DMS 273 treated with DMSO at 0.1 percent for 48 hours (cell line): Measurements from ENCODE around the gene OTOF.

Source experiments
- DNase-seq: peaks from one replicate; lab custom pipeline; 2025; lab: John Stamatoyannopoulos, UW

The OTOF gene

DNA sequence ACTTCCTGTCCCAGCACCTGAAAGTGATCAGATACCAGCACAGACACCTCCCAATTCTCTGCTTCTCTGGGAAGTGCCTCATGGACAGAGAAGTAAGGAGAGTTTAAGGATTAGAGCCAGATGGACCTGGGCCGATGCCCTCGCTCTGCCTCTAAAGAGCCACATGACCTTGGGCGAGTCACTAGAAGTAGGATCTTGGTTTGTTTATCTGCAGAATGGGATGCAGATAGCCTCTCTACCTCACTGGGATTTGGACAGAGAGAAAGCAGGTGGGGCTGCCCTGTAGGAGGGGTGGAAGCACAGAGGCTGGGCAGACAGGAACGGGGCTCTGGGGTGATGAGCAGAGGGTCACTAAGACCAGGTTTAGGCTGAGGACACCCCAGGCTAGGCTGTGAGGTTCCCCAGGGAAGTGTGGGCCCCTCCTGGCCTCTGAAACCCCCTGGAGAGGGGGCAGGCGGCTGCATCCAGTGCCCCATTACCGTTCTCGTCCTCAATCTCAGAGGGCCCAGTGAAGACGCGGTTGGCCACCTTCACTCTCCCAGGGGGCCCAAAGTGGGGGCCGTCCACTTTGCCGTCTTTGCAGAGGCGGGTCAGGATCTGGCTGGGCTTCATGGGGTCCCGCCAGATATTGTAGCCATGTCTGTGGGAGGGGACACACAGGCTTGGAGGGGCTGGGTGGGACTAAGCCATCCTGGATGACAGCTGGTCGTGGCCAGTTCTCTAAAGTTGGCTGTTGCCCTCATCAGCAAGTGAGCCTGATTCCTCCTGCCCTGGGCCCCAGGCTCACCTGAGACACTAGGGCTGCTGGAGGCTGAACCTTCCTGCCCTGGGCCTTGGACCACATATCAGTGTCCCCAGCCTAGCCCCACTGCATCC lies 13.3 kb downstream of the OTOF start:
- no peak for DNase-seq

DNA sequence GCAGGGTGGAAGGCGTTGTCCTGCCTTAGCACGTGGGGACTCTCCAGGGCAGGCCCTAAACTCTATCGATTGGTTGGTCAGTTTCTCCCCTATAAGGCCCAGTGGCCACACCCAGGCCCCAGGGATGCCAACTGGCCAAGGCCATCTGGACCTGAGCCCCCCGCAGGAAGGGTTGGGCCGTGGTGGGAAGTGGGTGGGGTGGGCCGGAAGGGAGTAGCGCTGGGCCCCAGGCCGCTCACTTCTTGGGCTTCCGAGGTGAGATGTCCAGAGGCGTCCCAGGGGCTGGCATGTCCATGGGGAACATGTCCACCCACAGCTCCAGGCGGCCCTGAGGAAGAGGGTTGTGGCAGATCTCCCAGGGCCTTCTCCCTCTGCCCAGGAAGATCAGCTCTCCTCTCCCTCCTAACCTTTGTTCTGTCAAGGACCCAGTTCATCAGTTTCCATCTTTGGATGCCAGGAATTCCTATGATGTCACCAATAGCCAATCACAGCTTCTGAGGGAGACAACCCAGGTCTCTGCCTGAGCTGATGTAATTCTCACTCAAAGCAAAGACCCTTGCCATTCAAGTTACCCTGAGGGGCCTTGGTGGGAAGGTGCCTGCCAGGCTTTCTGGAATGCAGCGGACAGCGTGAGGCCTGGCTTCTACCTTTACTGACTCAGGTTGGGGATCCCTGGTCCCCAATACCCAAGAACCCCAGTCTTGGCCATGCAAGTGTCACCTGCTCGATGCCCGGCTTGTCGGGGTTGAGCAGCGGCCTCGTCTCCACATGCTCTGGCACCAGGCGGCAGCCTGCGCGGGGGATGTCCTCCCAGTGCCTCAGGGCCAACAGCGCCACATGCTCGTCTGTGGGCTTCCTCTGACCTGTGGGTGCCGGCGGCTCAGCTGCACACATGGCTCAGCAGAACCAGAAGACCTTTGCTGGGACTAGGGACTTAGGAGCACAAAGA lies 14.4 kb downstream of the OTOF start:
- DNase-seq = no peak

DNA sequence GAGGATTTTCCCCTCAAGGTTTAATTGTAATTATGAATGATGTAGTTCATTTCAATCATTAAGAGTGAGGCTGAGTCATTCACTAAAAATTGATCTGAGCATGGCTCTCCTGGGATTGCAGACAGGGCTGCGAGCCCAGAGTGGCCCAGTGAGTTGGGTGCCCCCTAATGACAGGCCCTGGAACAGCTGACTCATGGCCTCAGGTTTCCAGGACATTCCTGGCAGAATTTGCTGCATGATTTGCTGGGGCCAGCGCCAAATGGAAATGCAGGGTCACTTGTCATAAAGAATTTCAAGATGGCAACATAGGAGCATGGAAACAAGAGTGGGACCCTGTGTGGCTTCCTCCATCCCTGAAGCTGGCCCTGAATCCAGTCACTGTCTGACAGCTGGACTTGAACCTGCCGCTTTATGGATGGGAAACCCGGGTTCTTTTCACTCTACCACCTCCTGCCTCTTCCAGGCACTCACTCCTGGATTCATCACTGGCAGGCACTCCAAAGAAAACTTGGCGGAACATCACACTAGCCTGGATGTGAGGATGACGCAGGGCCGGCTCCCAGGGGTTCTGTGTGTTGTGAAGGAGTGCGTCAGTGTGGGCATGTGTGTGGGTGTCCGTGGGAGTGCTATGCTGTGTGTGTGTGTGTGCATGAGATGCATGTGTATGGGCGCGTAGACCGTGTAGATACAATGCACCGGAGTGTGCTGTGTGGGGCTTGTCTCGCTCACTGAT lies 15.2 kb downstream of the OTOF start:
- DNase-seq = no peak

- no peak for DNase-seq
Observed at GRCh38 chr2:26462100-26462499, 15.8 kb downstream of the OTOF start.

GRCh38 chr2:26461601-26462023 lies 16.3 kb downstream of the OTOF start:
- DNase-seq = no peak

DNA sequence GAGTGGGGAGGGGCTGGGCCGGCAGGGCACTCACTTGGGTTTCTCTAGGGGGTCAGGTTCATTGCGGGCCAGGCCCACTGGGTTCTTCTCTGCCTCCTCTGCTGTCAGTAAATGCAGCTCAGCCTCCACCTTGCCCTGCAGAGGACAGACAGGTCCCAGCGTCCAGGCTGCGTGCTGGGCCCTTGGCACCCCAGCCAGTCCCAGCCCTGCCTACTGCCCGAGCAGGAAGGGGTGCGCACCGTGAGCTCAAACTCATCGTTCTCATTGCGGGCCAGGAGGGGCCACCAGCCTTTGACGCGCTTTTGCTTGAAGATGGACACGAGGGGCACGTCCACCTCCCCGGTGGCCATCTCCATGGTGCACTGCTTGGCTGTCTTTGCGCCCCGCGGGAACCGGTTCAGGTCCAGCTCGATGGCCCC lies 17.3 kb downstream of the OTOF start:
- no peak for DNase-seq

DNA sequence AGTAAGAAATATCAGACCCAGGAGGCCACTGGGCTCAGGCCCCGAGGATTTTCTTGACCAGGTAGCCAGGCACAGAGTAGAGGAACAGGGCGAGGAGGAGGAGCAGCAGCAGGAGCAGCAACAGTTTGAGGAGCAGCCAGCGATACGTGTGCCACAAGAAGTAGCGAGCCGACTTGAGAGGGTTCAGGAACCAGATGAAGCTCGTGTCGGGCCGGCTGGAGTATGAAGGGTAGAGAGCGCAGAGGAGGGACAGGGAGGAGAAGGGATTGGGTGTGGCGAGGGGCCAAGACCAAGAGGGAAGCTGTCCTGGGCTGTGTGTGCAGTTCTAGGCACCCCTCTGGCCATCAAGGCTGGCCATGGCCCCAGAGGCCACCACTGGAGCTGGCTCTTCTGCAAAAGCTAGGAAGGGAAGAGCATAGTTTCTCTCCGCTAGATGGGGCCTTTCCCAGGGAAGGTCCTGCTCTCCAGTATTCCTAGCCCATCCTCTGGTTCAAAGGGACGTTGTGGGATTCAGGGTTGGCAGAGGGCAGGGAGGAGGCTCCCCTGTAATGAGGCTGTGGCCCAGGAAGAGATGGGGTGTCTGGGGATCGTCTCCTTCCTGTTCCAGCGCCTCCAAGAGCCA lies 17.8 kb downstream of the OTOF start:
- no peak for DNase-seq

DNA sequence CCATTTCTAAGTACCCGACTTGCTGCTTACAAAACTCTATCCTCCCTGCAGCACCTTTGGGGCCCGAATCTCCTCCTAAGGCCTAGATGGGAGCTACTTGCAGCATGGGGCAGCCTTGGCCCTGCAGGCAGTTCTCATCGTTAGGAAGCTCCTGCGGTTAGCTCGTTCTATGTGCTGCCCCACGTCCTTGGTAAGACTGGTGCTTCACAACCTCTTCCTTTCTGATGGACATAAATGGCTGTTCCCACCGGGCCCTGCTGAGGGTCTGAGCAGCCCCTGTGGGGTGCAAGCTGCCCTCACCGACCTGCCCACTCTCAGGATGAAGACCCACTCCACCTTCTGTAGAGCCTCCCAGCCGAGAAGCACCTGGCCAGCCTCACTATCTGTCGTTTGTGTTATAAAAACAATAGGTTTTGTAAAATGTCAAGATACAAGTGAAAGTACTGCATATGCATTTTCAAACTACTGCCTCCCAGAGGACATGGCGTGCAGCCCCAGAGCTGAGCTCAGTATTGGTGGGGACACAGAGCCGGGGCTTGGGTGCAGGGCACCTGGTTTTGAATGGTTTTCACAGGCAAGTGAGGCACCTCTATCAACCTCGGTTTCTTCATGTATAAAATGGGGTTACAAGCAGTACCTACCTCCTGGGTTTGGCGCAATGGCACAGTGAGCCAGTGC lies 19.4 kb downstream of the OTOF start:
- DNase-seq = no peak

- no peak for DNase-seq
Observed at GRCh38 chr2:26457695-26458364, 20.1 kb downstream of the OTOF start.

GRCh38 chr2:26457251-26457666 lies 20.7 kb downstream of the OTOF start:
- no peak for DNase-seq

- no peak for DNase-seq
Observed at GRCh38 chr2:26456440-26457250, 21.3 kb downstream of the OTOF start.

DNA sequence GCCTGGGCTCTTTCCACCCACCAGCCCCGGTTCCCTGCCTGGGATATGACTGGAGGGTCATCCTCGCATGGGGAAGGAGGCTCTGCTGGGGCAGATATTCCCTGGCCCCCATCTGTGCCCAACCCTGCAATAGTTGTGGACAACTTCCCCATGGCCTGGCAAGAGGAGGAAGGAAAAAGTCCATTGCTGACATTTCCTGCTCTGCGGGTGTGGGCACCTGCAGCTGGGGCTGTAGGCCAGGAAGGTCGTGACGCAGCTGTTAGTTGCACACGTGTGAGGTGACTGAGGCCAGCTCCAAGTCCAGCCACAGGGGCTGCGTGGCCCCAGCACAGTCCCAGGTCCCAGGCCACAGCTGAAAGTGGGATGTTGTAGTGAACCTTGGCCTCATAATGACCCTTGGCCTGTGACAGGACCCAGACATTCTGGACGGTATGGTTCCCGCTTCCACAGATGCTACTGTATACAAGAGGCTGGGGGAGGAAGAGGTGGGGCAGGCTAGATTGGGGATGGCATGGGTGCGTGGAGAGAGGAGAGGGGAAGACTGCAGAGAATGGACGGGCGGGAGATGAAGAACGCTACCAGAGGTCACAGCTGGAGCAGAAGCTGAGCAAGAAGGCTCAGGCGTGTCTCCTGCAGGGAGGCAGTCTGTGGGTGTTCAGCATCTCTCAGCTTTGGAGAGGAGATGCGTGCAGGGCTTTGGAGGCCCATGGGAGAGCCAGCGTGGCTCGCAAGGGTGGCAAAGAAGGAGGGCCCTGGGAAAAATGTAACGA lies 22.1 kb downstream of the OTOF start:
- DNase-seq = no peak

DNA sequence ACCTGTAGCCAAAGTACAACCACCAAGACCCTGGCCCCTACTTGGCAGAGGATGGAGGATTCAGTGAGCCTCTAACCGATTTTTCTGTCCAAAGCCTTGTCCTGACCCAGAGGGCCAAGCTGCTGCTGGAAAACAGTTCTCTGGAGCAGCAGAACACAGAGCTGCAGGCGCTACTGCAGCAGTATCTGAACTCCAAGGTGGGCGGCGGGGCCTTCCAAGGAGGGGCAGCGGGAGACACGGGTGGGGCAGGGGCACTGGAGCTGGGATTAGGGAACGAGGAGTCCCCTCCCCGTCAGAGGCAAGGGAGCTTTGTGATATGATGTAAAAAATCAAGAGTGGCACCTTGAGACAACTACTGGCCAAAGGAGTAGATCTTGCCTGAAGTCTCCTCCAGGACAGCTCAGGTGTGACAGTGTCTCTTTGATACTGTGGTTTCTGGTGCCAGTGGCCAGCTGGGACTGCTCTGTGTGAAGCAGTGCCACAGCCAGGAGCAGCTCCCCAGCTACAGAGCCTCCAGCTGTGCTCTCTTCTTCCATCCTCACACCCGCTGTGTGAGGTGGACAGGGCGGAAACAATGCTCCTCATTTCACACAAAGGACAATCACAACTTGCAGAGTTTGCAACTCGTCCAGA lies 22.8 kb downstream of the OTOF start:
- DNase-seq = no peak

GRCh38 chr2:26454561-26455001 lies 23.3 kb downstream of the OTOF start:
- DNase-seq = no peak

DNA sequence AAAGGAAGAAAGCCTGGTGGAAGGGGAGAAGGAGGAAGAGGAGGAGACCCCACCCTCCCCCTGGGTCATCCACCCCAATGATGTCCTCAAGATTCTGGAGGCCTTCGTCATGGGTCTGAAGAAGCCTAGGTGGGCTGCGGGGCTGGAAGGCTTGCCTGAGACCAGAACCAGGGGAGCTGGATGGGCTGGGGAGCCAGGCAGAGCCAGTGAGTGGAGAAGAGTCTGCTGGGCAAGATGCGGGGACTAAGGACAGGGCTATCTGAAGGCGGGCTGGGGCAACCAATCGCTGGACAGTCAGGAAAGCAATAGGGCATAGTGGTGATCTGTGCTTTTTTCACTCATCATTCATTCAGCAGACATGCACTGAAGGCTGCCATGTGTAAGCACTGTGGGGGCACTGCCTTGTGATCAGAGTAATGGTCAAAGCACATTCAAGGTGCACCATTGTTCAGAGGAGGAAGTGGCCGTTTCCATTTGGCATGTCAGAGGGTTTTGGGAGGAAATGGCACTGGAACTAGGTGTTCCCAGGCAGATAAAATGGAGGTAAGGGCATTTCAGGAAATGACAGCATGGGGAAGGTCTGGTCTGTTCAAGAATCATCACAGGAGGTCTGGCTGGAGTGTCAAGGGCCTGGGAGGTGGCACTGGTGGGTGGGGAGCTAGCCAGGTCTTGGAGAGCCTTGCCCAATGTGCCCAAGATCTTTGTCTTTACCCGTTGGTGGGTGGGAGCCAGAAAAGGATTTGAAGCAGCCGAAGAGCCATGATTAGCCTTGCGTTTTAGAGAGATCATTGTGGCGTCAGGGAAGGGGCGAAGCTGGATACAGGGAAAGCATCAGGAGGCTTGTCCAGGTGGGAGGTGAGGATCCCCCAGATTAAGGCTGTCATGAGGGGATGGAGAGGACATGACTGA lies 24.2 kb downstream of the OTOF start:
- DNase-seq = no peak

GRCh38 chr2:26451700-26452099 lies 26.2 kb downstream of the OTOF start:
- DNase-seq = no peak

DNA sequence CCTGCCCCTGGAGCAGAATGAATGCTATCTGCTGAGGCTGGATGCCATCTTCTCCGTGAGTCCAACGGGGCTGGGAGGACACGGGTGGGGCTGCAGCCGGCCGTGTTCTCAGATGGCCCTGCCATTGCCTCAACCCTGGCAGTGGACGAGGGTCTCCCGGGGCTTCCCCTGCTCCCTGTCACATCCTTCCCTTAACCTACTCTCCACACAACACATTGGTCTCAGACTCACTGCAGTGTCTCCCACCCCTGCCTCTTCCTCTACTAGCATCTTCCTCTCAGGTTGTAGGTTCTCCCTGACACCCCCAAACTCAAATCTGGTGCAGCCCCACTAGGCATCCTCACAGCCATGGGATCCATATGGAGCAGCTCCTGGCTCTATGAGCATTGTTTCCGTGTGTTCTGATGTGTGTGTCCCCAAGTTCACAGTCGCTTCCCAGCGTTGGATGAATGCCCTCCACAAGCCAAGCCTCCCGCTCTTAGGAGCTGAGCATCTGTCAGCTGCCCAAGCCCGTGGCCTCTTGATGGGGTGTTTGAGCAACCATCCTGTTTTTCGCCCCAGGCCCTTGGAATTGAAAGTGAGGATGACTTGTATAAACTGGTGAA lies 27.8 kb downstream of the OTOF start:
- no peak for DNase-seq
